GM19324 (cell line): Measurements from ENCODE around the gene ZNF197.
"Not testable (repeated sequence)": the region's sequence is repeated elsewhere in the genome, so short reads cannot be mapped to it uniquely, and the experiment has no call there.

ENCODE experiments used
- ATAC-seq: cut with Tn5 transposase; IDR thresholded peaks from one replicate; pipeline ENCODE4 v1.9.1; 2021; ENCODE audit warnings: mild to moderate bottlenecking, moderate library complexity; ENCODE audit not compliant: unreplicated experiment, low FRiP score

The ZNF197 gene

DNA sequence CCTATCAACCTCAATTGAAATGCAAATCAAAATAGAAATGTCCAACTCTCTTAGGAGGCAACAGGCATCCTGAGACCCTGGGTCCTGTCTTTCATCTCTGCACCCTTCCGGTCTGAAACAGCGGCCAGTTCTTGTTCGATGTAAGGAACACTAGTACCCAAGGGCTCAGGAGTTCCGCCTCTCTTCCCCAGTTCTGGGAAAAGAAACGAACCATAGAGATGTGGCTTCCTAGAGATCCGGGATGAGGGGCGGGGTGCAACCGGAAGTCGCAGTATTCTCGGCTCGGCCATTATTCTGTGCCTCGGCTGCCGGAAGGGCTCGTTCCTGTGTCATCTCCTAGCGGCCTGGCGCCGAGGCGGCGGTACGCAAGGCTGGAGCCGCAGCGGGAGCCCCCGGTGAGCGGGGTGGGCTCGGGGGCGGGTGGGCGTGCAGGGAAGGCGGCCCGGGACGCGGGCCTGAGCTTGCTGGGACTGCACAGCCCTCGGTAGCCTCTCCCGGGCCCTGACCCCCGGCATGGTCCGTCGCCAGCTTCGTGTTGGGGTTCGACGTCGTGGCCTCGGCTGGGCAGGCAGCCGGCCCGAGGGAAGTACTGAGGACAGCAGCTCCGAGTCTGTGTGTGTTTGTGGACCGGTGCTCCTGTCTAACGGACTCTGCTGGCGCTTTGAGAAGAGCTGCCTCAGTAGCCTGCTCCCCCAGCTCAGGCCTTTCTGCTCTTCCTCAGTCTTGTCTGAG, at the start of gene ZNF197:
ZNF197 (plus strand) TSS at position 288 of the 732 bp plus-strand sequence. CDS start 4,119 bp downstream, outside the sequence.
- peak; percentile 91 for ATAC-seq

DNA sequence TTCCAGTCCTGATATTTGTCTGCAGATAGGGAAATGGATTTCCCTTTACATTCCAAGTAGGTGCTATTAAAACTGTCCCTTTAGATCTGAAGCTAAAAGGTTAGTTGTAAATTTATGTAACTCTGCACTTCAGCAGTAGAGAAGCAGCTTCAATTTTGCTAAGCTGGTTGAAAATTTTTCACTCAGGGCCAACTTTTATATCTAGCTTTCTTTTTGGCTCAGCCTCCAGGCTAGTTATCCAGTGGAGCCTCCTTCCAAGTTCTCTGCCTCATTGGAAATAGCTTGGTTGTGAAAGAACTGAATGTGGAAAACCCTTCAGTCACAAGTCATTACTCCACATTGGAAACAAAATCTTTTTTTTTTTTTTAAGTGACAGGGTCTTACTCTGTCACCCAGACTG, 48.2 kb upstream of the ZNF197 start:
- no peak for ATAC-seq

DNA sequence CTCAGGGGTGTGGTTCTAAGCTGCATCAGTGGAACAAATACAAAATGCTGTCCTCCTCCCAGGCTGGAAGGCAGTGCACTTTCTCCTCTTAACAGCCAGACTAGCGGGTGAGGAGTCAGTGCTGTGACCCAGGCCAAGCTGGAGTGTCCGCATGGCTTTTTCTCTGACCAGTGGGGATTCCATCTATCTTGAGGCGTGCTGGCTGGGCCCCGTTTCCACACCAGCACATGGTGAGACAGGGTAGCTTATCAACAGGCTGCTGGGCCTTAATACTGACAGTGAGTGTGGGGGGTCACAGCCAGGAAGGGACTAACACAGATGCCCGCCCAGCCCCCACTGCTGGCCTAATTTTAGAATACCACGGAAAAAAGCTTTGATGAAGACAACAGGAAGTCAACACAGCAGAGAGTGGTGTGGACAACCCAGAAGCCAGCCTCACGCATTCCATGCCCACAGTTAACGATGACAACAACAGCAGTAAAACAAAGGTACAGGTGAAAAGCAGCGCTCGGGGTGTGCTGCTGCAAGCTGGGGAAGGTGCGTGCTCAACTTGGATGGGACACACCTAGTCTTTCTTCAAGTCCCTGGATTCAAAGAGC, 47.4 kb upstream of the ZNF197 start:
- not testable (repeated sequence) for ATAC-seq

DNA sequence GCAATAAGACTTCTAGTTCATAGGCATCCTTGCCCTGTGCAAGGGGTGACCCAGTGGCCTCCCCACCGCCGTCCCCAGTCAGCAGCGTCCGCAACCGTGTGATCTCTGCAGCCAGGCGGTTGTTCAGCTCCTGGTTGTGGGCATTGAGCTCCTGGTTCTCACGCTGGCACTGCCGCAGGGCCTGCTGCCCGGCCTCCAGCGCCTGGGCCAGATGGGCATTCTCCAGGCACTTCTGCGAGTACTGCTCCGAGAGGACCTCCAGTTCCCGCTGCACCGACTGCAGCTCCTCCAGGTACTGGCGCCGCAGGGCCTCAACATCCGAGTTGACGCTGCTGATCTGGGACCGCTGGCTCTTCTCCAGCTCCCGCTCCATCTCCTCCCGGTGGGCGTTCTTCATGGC, 46.5 kb upstream of the ZNF197 start:
- not testable (repeated sequence) for ATAC-seq

DNA sequence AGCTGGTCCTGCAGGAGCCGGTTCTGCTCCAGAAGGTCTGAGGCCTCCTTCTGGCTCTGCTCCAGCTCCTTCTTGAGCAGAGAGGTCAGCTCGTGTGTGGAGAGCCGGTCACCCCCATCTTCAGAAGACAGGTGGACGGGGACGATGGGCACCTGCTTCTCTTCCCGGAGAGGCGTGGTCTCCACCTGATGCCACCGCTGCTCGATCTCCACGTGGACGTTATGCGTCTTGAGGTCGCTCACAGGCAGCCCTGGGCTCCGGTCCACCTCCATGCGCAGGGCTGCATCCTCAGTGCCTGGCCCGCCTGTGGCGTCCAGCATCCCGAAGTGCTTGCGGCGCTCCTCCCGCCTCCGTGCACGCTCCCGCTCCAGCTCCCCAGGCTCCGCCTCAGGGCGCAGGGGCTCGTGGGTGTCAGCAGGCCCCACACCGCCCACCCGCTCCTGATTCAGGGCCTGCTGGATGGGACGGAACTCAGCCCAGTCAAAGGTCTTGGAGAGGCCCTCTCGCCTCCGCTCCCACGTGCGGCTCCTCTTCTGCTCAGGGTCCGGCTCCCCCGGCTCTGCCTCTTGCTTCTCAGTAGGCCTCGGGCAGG, 45.8 kb upstream of the ZNF197 start:
- not testable (repeated sequence) for ATAC-seq

DNA sequence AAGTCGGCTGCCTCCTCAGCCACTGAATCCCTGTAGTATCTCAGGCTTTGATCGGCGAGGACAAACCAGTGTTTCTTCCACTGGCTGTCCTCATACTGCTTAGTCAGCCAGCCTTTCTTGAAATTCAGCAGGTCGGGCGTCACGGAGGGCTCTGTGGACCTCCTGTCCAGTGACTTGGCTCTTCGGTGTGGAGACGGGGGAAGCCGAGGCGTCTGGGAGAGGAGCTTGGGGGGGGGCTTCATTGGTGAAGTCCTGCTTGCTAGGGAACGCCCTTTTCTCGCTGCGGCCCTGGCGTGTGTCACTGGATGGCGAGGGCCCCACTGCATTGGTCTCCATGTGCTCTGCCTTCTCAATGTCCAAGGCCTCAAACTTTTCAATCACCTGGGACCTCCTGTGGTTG, 45.1 kb upstream of the ZNF197 start:
- ATAC-seq: not testable (repeated sequence)

DNA sequence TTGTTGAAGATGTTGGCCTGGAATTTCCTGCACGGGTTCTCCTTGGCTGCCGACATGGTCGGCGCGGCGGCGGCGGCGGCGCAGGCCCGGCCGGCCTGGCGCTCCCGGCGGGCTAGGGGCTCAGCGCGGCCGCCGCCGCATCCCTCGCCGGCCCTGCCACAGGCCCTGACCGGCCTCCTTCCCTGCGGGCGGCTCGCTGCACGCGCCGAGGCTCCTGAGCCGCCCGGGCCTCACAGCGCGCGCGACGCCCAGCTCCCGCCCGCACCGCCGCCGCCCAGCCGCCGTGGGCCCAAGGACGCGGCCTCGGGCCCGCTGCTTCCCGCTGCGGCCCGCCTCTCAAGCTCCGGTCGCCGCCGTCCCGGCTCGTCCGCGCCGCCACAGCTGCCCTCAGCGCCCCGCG, 43.9 kb upstream of the ZNF197 start:
- ATAC-seq: not testable (repeated sequence)

DNA sequence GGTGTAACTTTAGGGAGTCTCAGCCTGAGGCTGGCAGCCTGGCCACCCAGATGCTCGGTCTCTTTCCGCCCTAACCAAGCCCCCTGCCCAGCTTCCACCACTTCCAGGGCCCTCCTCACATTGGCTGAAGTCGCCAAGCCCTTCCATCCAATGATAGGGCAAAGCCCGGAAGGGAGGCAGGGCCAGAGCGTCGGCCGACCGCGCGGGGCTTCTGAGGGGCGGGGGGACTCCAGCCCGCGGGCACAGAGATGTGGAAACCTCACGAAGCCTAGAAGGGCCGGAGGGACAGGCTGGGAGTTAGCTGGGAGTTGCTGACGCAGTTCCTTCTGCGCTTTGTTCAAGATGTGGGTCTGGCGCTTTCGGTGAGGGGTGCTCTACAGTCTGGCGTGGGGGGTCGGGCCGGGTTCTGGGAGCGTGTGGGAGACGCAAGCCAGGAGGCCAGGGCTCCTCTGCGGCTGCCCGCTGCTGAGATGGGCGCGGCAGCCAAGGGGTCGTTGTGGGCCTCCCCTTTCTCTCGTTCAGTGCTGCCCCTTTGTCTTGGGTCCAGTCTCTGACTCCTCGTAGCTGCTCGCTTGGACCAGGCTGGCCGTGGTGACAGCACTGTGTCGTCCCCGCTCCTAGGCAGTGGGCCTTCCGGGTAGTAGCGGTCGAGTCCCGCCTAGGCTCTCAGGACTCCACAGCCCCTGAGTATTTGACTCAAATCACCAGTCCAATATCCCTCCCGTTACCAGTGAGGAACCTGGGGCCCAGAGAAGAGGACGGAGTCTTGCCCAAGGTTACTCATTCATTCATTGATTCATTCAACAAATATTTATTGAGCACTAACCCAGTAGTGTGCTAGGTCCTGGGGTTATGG, 40.0 kb upstream of the ZNF197 start, which contains the start of gene ZNF660:
ZNF660 (plus strand) TSS at position 319 of the 856 bp plus-strand sequence. CDS start 9,230 bp downstream, outside the sequence.
- no peak for ATAC-seq

DNA sequence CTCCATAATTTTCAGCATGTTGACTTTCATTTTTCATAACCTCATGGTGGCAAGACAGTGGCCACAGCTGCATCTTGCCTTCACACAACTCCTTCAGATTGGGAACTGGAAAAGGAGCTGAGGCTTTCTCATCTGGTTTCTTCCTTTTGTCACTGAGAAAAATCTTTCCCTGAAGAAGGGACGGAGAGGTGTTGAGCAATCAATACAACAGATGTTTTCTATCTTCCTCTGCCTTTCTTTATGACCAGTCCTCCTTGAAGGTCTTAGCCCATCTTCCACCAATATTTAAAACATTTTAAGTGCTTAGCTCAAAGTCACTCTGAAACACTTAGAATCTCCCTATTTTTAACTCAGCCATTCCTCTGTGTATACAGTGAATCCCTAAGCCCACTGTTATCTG, 28.2 kb upstream of the ZNF197 start:
- no peak for ATAC-seq

DNA sequence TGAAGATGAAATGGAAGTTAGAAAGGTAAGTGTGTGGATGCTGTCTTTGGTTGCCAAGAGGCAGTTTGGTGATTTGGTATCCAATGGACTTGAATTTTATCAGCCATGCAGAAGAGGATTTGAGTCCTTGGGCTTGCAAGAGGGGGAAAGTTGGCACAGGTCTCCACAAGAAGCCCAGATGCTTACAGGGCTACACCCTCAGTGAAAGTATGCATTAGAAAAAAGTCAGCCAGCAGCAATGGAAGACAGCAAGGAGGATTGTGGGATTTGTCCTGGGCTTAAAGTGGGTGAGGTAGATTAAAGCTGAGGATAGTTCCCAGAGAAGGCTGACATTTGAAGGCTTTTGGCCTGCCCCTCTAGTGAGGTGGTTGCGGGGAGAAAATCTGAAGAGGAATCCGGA, 23.1 kb upstream of the ZNF197 start:
- no peak for ATAC-seq

DNA sequence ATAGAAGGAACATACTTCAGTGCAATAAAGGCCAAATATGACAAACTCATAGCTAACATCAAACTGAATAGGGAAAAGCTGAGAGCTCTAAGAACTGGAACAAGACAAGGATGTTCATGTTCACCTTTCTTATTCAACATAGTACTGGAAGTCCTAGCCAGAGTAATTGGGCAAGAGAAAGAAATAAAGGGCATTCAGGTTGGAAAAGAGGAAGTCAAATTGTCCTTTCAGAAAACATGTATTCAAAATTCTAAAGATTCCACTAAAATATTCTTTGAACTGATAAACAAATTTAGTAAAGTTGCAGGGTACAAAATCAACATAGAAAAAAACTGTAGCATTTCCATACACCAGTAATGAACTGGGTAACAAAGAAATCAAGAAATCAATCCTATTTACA, 12.2 kb upstream of the ZNF197 start:
- ATAC-seq: no peak

DNA sequence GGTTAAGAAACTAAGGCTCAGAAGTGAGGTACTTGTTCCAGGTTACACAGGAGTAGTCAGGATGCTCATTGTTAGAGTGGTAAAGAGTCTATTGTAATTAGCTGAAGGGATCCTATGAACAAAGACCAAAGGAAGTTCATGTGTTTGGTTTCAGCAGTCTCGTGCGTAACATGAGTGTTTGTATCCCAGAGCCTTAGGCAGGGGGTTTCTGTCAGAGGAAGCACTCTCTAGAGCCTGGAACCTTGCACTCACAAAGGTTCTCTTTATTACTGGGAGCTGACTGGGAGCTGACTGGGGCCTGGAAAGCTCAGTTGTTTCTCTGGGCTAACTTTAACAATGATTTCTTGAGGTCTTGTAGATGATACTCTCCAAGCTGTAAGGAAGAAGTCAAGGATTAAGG, 3.9 kb downstream of the ZNF197 start:
- ATAC-seq: no peak

DNA sequence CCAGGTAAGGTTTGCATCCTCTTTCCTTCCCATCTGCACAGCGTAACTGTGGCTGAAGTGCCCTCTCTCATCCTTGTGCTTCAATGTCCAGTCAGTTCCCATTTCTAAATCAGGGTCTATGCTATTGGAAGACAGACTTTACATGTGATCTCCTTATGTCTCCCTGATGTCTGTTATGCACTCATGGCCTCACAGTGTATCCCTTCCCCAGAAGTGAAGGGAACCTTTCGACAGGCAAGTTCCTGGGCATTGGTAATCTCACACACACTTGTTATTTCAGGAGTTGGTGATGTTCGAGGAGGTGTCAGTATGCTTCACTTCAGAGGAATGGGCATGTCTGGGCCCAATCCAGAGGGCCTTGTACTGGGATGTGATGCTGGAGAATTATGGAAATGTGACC, 7.4 kb downstream of the ZNF197 start:
- ATAC-seq: no peak

DNA sequence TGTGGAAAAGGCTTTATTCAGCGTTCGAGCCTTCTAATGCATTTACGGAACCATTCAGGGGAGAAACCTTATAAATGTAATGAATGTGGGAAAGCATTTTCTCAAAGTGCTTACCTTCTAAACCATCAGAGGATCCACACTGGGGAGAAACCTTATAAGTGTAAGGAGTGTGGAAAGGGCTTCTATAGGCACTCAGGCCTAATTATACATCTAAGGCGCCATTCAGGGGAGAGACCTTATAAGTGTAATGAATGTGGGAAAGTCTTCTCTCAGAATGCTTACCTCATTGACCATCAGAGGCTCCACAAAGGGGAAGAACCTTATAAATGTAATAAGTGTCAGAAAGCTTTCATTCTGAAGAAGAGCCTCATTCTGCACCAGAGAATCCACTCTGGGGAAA, 17.5 kb downstream of the ZNF197 start:
- ATAC-seq: no peak

DNA sequence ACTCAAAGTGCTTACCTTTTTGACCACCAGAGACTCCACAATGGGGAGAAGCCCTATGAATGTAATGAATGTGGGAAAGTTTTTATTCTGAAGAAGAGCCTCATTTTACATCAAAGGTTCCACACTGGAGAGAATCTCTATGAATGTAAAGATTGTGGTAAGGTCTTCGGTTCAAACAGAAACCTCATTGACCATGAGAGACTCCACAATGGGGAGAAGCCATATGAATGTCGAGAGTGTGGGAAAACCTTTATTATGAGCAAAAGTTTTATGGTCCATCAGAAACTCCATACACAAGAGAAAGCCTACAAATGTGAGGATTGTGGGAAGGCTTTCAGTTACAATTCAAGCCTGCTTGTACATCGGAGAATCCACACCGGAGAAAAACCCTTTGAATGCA, 18.2 kb downstream of the ZNF197 start:
- no peak for ATAC-seq

DNA sequence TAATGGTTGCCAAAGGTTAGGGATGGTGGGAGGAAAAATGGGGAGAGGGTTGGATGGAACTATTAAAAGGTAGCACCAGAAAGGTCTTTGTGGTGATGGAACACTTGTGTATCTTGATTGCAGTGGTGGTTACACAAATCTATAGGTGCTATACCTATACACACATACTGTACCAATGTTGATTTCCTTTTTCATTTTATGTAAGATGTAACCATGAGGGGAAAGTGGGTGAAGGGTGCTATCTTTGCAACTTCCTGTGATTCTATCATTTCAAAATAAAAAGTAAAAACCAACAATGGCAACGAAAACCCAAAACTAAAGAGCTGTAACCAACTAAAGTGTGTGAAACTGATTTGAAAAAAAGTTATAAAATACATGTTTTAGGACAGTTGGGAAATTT, 22.9 kb downstream of the ZNF197 start:
- ATAC-seq: no peak

DNA sequence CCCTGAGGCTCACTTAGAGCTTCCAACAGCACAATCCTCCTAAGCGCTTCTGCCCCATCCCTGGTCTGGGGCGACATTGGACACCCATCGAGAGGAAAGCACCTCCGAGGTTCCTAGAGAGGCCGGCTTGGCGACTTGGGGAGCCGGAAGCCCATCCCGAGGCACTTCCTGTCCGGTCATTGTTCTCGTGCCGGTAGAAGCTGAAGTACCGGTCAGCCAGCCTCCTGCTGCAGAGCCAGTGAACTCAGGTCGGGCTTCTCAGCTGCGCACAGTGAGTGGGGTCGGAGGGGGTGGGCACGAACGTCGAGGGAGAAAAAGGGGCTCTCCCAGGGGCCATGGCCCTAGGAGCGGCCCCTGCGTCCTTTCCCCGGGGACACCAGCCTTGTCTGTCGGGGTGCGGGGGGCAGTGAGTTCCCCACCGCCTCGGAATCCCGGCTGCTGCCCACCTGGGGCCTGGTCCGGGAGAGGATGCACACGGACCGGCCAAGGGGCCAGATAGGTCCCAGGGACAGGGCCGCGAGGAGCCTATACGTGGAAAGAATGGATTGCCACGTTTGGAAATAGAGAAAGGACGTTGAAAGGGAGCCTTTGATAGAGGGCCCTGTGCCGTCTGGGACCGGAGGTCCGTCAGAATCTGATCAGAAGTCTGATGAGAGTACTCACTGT, 23.9 kb downstream of the ZNF197 start, which contains the start of gene ZNF35:
ZNF35 (plus strand) TSS at position 169 of the 666 bp plus-strand sequence. CDS start 2,336 bp downstream, outside the sequence.
- peak; percentile 93 for ATAC-seq

DNA sequence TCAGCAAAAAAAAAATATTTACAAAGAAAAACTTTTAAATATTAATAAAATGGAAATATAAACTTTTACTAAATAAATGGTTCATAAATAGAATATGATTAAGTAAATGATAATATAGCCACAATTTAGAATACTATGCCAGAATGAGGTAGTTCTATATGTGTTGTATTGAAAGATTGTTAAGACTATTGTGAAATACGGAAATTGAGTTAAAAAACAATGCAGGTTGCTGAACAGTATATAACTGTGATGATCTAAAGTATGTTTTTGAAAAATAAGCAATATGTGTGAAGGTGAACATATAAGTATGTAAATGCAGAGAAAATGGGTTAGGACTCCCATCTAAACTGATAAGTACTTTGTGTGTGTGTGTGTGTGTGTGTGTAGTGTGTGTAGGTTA, 24.9 kb downstream of the ZNF197 start:
- no peak for ATAC-seq

DNA sequence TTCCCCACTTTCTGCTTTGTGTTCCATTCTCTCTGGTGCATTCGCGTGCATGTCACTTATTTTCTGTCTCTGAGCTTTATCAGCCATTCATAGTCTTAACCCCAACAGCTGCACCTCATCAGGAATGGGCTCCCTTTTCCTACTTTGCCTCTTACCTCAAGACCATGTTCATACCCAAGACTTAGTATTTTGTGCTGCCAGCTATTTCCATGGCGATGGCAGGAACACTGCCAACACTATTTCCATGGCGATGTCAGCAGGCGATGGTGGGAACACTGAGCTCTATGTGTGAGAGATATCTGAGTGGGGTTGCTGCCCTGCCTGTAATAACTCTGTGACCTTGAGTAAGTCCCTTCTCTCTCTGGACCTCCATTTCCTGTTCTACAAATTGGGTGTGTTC, 29.2 kb downstream of the ZNF197 start:
- no peak for ATAC-seq

DNA sequence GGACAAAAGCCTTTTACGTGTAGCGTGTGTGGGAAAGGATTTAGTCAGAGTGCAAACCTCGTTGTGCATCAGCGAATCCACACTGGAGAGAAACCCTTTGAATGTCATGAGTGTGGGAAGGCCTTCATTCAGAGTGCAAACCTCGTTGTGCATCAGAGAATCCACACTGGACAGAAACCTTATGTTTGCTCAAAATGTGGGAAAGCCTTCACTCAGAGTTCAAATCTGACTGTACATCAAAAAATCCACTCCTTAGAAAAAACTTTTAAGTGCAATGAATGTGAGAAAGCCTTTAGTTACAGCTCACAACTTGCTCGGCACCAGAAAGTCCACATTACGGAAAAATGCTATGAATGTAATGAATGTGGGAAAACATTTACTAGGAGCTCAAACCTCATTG, 34.2 kb downstream of the ZNF197 start:
- no peak for ATAC-seq
